ENCODE results near the gene MGAT4B. TPM values are rescaled to one million over a fixed set of nuclear protein-coding genes. Genes with fewer than 3 reads are reported as not detected.

The MGAT4B gene
- total and polyA plus RNA-seq, 2 of the 13 experiments (the other 11 are each of a cell fraction or from before 2014, with no cell fraction given): 93.5 to 130 TPM

DNA sequence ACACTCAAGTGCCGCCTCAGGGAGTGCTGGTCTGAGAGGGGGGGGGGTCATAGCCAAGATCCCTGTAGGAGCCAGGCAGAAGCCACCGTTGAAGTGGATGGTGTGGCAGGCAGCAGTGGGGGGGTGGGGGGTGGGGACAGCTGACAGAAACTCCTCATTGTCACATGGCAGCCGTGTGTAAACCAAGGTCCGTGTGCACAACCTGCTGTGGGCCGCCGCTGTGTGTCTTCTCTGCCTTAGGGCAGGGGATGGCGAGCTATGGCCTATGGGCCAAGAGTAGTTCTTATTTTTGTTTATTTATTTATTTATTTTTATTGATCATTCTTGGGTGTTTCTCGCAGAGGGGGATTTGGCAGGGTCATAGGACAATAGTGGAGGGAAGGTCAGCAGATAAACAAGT lies 27.5 kb upstream of the MGAT4B start:
- TF ChIP-seq RBFOX2 (IDR thresholded peaks at IDR 0.05; ENCODE audit: low read depth, low read length) (peak; percentile 47; the same call in 1 of the 2 replicates), ATF5 (CRISPR knock-in tag; IDR thresholded peaks at IDR 0.05; ENCODE audit: low read depth) (no peak), AGO2 (optimal IDR thresholded peaks at IDR 0.05; ENCODE audit: low read depth, low read length) (peak; percentile 83), HNRNPK (IDR thresholded peaks at IDR 0.05; ENCODE audit: low read depth, low read length, poor library complexity, severe bottlenecking) (peak; percentile 56), MLX (CRISPR knock-in tag; IDR thresholded peaks at IDR 0.05) (no peak)
- H2AFZ ChIP-seq (ENCODE audit: low read length): no peak overlapping the region
- no peaks in the 10 kb centered on the region for H3K27me3 ChIP-seq (ENCODE audit: control insufficient read depth in 1 of 2, insufficient read depth in 2 of 2, low read length in 2 of 2)
- H3K79me2 ChIP-seq (ENCODE audit: insufficient read depth, low read length): no peaks in the 10 kb centered on the region
- H3K9me3 ChIP-seq (ENCODE audit: low read length): no peaks in the 10 kb centered on the region
- DNase-seq (ENCODE audit: low spot score) (no peak), FAIRE-seq (no peak), ATAC-seq (no peak)
- BruUV-seq (replicated peaks): no TSS peak
- WGBS (ENCODE audit: low lambda C conversion rate): 85% methylated on average over 8 of the region's 8 CpGs
- ChIA-PET CTCF (ENCODE audit: low intra/inter-chr PET ratio, low total read pairs) (no interaction called here), POLR2A (interaction anchor here (1.4 to 1.5 kb wide), 2 partner anchors 9 to 23 kb away, joined by 4 read pairs; no protein-coding TSS in a partner anchor)
- H3K36me3 ChIP-seq (replicated peaks in 1 of 2; ENCODE audit: control insufficient read depth in 1 of 2, insufficient read depth in 2 of 2, low read length in 2 of 2): peaks cover 36 to 64% of the 10 kb centered on the region in 2 experiments
- H3K4me3 ChIP-seq (replicated peaks in 1 of 3; ENCODE audit: insufficient read depth in 1 of 3, low read depth in 2 of 3, low read length in 3 of 3): no peak overlapping the region
- H3K4me2 ChIP-seq (ENCODE audit: low read depth, low read length): no peak overlapping the region
- H3K9ac ChIP-seq (ENCODE audit: insufficient read depth, low read depth, low read length): no peak overlapping the region
- peaks cover 16% of the 10 kb centered on the region for H3K4me1 ChIP-seq (ENCODE audit: insufficient read depth, low read length)
- H4K20me1 ChIP-seq (ENCODE audit: insufficient read depth, low read length): peaks cover 23% of the 10 kb centered on the region; the same call in 1 of the 2 replicates
- no peak overlapping the region for H3K27ac ChIP-seq (ENCODE audit: extremely low read length, insufficient read depth, low read length)
- in situ Hi-C loops (cut with HindIII; ENCODE audit: extremely low pct_ligation_motif_present, low pct_unique_long_range_greater_than_20kb) (no loop called here), intact Hi-C loops (cut with micrococcal nuclease; ENCODE audit: unreplicated experiment) (no loop called here)

- Histone ChIP-seq H3K9ac (ENCODE audit: insufficient read depth, low read depth, low read length) (no peak overlapping the region), H2AFZ (ENCODE audit: low read length) (no peak overlapping the region), H4K20me1 (ENCODE audit: insufficient read depth, low read length) (peaks cover 23% of the 10 kb centered on the region; the same call in 1 of the 2 replicates), H3K4me3 (replicated peaks in 1 of 3; ENCODE audit: insufficient read depth in 1 of 3, low read depth in 2 of 3, low read length in 3 of 3) (no peak overlapping the region), H3K9me3 (ENCODE audit: low read length) (no peaks in the 10 kb centered on the region), H3K36me3 (replicated peaks in 1 of 2; ENCODE audit: control insufficient read depth in 1 of 2, insufficient read depth in 2 of 2, low read length in 2 of 2) (peaks cover 38 to 68% of the 10 kb centered on the region in 2 experiments), H3K79me2 (ENCODE audit: insufficient read depth, low read length) (no peaks in the 10 kb centered on the region), H3K27ac (ENCODE audit: extremely low read length, insufficient read depth, low read length) (no peak overlapping the region), H3K4me2 (ENCODE audit: low read depth, low read length) (no peak overlapping the region), H3K27me3 (ENCODE audit: control insufficient read depth in 1 of 2, insufficient read depth in 2 of 2, low read length in 2 of 2) (no peaks in the 10 kb centered on the region), H3K4me1 (ENCODE audit: insufficient read depth, low read length) (peaks cover 21% of the 10 kb centered on the region)
- CTCF ChIA-PET (ENCODE audit: low intra/inter-chr PET ratio, low total read pairs): no interaction called here
- no TSS peak for BruUV-seq (replicated peaks)
- intact Hi-C loops (cut with micrococcal nuclease; ENCODE audit: unreplicated experiment): no loop called here
- in situ Hi-C loops (cut with HindIII; ENCODE audit: extremely low pct_ligation_motif_present, low pct_unique_long_range_greater_than_20kb): no loop called here
- no peak for FAIRE-seq
- POLR2A ChIA-PET: interaction anchor here (1.4 to 1.5 kb wide), 2 partner anchors 8 to 23 kb away, joined by 4 read pairs; no protein-coding TSS in a partner anchor
- no peak for DNase-seq (ENCODE audit: low spot score)
- WGBS (ENCODE audit: low lambda C conversion rate): 94% methylated on average over 3 of the region's 3 CpGs
- no peak for TF ChIP-seq ZSCAN29 (CRISPR knock-in tag; conservative IDR thresholded peaks at IDR 0.05)
- TF ChIP-seq RBFOX2 (IDR thresholded peaks at IDR 0.05; ENCODE audit: low read depth, low read length): peak; percentile 21; the same call in 1 of the 2 replicates
- TF ChIP-seq POLR2AphosphoS5 (IDR thresholded peaks at IDR 0.05; ENCODE audit: low read depth, low read length): 0 out of 2 replicates have a peak, but pooled peaks have one; percentile 11
- TF ChIP-seq POLR2G (IDR thresholded peaks at IDR 0.05; ENCODE audit: low read depth, low read length): peak; percentile 14; the same call in 1 of the 2 replicates
- TF ChIP-seq ZNF598 (CRISPR knock-in tag; IDR thresholded peaks at IDR 0.05; ENCODE audit: borderline replicate concordance): no peak
- ATAC-seq: no peak
Measured at GRCh38 chr5:179833709-179834070, 27.0 kb upstream of the MGAT4B start.

Measured in HepG2 (cell line).